Neural progenitor cell (in vitro differentiated cells): Measurements from ENCODE around the gene NEK8. TPM values are rescaled to one million over a fixed set of nuclear protein-coding genes. Genes with fewer than 3 reads are reported as not detected.
"Not testable (repeated sequence)": the region's sequence is repeated elsewhere in the genome, so short reads cannot be mapped to it uniquely, and the experiment has no call there.

Source experiments
- DNase-seq: peaks from one replicate; pipeline ENCODE4 v3.0.0-alpha.2; 2016; ENCODE audit warnings: low spot score
- H2AFZ ChIP-seq: fragments of 200-600 bp; sonication (generic); replicated peaks from 2 replicates; pipeline ENCODE4 v1.6.1; 2016; ENCODE audit warnings: antibody characterized with exemption
- H3F3A ChIP-seq: fragments of 200-600 bp; sonication (generic); 2 replicates; pipeline ENCODE4 v1.6.1; 2016; ENCODE audit warnings: antibody characterized with exemption, low read depth
- H3K27ac ChIP-seq: fragments of 200-600 bp; sonication (generic); 2 replicates; pipeline ENCODE4 v1.5.1; 2016; ENCODE audit warnings: mild to moderate bottlenecking
- H3K27me3 ChIP-seq: fragments of 200-600 bp; sonication (generic); 2 replicates; pipeline ENCODE4 v1.6.1; 2016; ENCODE audit warnings: mild to moderate bottlenecking, moderate library complexity
- H3K36me3 ChIP-seq: fragments of 200-600 bp; sonication (generic); 2 replicates; pipeline ENCODE4 v1.5.1; 2016
- H3K4me1 ChIP-seq: fragments of 200-600 bp; sonication (generic); 2 replicates; pipeline ENCODE4 v1.6.1; 2016; ENCODE audit warnings: mixed run types
- H3K4me2 ChIP-seq: fragments of 200-600 bp; sonication (generic); 2 replicates; pipeline ENCODE4 v1.6.1; 2016
- H3K4me3 ChIP-seq: fragments of 200-600 bp; sonication (generic); 2 replicates; pipeline ENCODE4 v1.5.1; 2016
- H3K79me2 ChIP-seq: fragments of 200-600 bp; sonication (generic); 2 replicates; pipeline ENCODE4 v1.6.1; 2016; ENCODE audit warnings: low read depth
- H3K9ac ChIP-seq: fragments of 200-600 bp; sonication (generic); 2 replicates; pipeline ENCODE4 v1.6.1; 2016
- H3K9me3 ChIP-seq: fragments of 200-600 bp; sonication (generic); 2 replicates; pipeline ENCODE4 v1.5.1; 2016; ENCODE audit warnings: low read depth
- H4K20me1 ChIP-seq: fragments of 200-600 bp; sonication (generic); 2 replicates; pipeline ENCODE4 v1.6.1; 2016; ENCODE audit warnings: low read depth
- H3K27ac Mint-ChIP-seq: 3 replicates; pipeline ENCODE4 v1.8.0; 2021; ENCODE audit warnings: mixed read lengths
- H3K27me3 Mint-ChIP-seq: 2 replicates; pipeline ENCODE4 v1.8.0; 2022; ENCODE audit warnings: low read depth, mild to moderate bottlenecking, inconsistent platforms, moderate library complexity, mixed read lengths; ENCODE audit not compliant: insufficient read depth
- H3K36me3 Mint-ChIP-seq: 3 replicates; pipeline ENCODE4 v1.8.0; 2021; ENCODE audit warnings: mixed read lengths
- H3K4me1 Mint-ChIP-seq: 3 replicates; pipeline ENCODE4 v1.8.0; 2021; ENCODE audit warnings: mixed read lengths
- H3K4me3 Mint-ChIP-seq: 3 replicates; pipeline ENCODE4 v1.8.0; 2021; ENCODE audit warnings: mild to moderate bottlenecking, moderate library complexity, mixed read lengths
- H3K9me3 Mint-ChIP-seq: 3 replicates; pipeline ENCODE4 v1.8.0; 2020; ENCODE audit warnings: mixed read lengths
- CTCF ChIP-seq: fragments of 200-600 bp; sonication (generic); IDR thresholded peaks from 2 replicates; pipeline ENCODE4 v1.5.1; 2017; ENCODE audit warnings: antibody characterized with exemption, mild to moderate bottlenecking
- EZH2 ChIP-seq: fragments of 200-600 bp; sonication (generic); IDR thresholded peaks from 2 replicates; pipeline ENCODE4 v1.6.1; 2017; ENCODE audit warnings: antibody characterized with exemption, mild to moderate bottlenecking, moderate library complexity
- EZH2phosphoT487 ChIP-seq: fragments of 200-600 bp; sonication (generic); IDR thresholded peaks from 2 replicates; pipeline ENCODE4 v1.6.1; 2017; ENCODE audit warnings: antibody characterized with exemption
- total RNA-seq: library from RNA; depleted of rRNA; stranded (reverse); fragments of >200 nt; gene quantifications from 2 replicates; pipeline ENCODE4 v1.2.3, GENCODE V29; 2015; ENCODE audit warnings: low replicate concordance

Gene NEK8
- total RNA-seq, 1 donor from 2014 or later: 3.7 TPM

GRCh38 chr17:28722417-28723158 is 6.0 kb upstream of the NEK8 start:
- no peak overlapping the region for H3K27ac Mint-ChIP-seq
- H3K4me1 Mint-ChIP-seq: peaks cover 61% of the 10 kb centered on the region

GRCh38 chr17:28723159-28723835 is 5.3 kb upstream of the NEK8 start:
- no peaks in the 10 kb centered on the region for H3K27me3 ChIP-seq
- H3K36me3 Mint-ChIP-seq: peaks cover 26% of the 10 kb centered on the region
- no peaks in the 10 kb centered on the region for H3K9me3 Mint-ChIP-seq
- H3K4me3 Mint-ChIP-seq: peak overlapping the region; percentile 28
- H3K4me1 ChIP-seq: peaks cover 42% of the 10 kb centered on the region
- H3K4me1 Mint-ChIP-seq: peaks cover 62% of the 10 kb centered on the region
- H3K27me3 Mint-ChIP-seq: peaks cover 4% of the 10 kb centered on the region
- H3K9me3 ChIP-seq: no peaks in the 10 kb centered on the region
- no peak overlapping the region for H3K27ac ChIP-seq
- TF ChIP-seq EZH2 (no peak), CTCF (no peak), EZH2phosphoT487 (no peak)
- no peak for DNase-seq
- H3F3A ChIP-seq: peaks cover 90% of the 10 kb centered on the region
- H3K4me2 ChIP-seq: no peak overlapping the region
- no peak overlapping the region for H3K9ac ChIP-seq
- H4K20me1 ChIP-seq: peaks cover 58% of the 10 kb centered on the region
- H3K4me3 ChIP-seq: no peak overlapping the region
- H3K36me3 ChIP-seq: peaks cover 7% of the 10 kb centered on the region
- no peak overlapping the region for H3K27ac Mint-ChIP-seq
- peaks cover 53% of the 10 kb centered on the region for H3K79me2 ChIP-seq
- H2AFZ ChIP-seq: no peak overlapping the region

More at GRCh38 chr17:28722417-28723158, 6.0 kb upstream of the NEK8 start:
- Histone ChIP-seq H3K36me3 (peaks cover 7% of the 10 kb centered on the region), H3K79me2 (peaks cover 53% of the 10 kb centered on the region), H3K9me3 (no peaks in the 10 kb centered on the region), H3K9ac (no peak overlapping the region), H3F3A (peaks cover 88% of the 10 kb centered on the region), H3K27me3 (no peaks in the 10 kb centered on the region), H4K20me1 (peaks cover 58% of the 10 kb centered on the region), H3K4me1 (peaks cover 42% of the 10 kb centered on the region), H2AFZ (no peak overlapping the region), H3K27ac (no peak overlapping the region), H3K4me3 (peak overlapping the region; percentile 4), H3K4me2 (peak overlapping the region; percentile 32)
- TF ChIP-seq EZH2 (no peak), EZH2phosphoT487 (no peak), CTCF (no peak)
- H3K9me3 Mint-ChIP-seq: no peaks in the 10 kb centered on the region
- peaks cover 6% of the 10 kb centered on the region for H3K27me3 Mint-ChIP-seq
- DNase-seq: no peak
- peak overlapping the region; percentile 41 for H3K4me3 Mint-ChIP-seq
- H3K36me3 Mint-ChIP-seq: peaks cover 26% of the 10 kb centered on the region

- not testable (repeated sequence) for H3K4me2 ChIP-seq, H3K27me3 Mint-ChIP-seq, H3K4me3 ChIP-seq, H3K9ac ChIP-seq, H3K27me3 ChIP-seq, H3K27ac Mint-ChIP-seq, DNase-seq, H3K27ac ChIP-seq, H3K9me3 Mint-ChIP-seq, H3K36me3 ChIP-seq, H2AFZ ChIP-seq, H3K9me3 ChIP-seq
- Mint-ChIP-seq H3K4me1 (peaks cover 59% of the 10 kb centered on the region), H3K36me3 (peaks cover 26% of the 10 kb centered on the region), H3K4me3 (peak overlapping the region; percentile 90)
- Histone ChIP-seq H3K79me2 (peaks cover 53% of the 10 kb centered on the region), H4K20me1 (peaks cover 58% of the 10 kb centered on the region), H3K4me1 (peaks cover 36% of the 10 kb centered on the region), H3F3A (peaks cover 87% of the 10 kb centered on the region)
Measured at GRCh38 chr17:28723836-28724499, 4.6 kb upstream of the NEK8 start.
